GM12878 (cell line): ENCODE results near the gene MEGF6. TPM values are rescaled to one million over a fixed set of nuclear protein-coding genes. Genes with fewer than 3 reads are reported as not detected.

ENCODE experiments used
- ATAC-seq: fragments of 200-7000 bp; cut with Tn5 transposase; 3 replicates; pipeline ENCODE4 v1.9.1; 2020; ENCODE audit warnings: mild to moderate bottlenecking, moderate library complexity
- BruUV-seq: library from RNA; stranded (reverse); fragments of 400-500 nt; replicated peaks from 2 replicates; lab custom pipeline; 2021; lab: Mats Ljungman, UMichigan
- CTCF ChIA-PET: fragments of 300-600 bp; sonication (Branson Sonifier 250); formaldehyde crosslinking; extraction: SDS; loops from one replicate; lab custom pipeline; 2021; ENCODE audit warnings: inconsistent platforms; lab: Yijun Ruan, JAX
- POLR2A ChIA-PET: fragments of 350-600 bp; formaldehyde crosslinking; extraction: SDS; loops from one replicate; lab custom pipeline; 2021; ENCODE audit warnings: inconsistent platforms; lab: Charles Lee
- RAD21 ChIA-PET: fragments of 300-600 bp; sonication (Branson Sonifier 250); formaldehyde crosslinking; loops from one replicate; lab custom pipeline; 2023; ENCODE audit warnings: antibody characterized with exemption; ENCODE audit not compliant: unreplicated experiment; lab: Charles Lee
- SMC1A ChIA-PET: fragments of 300-600 bp; sonication (Branson Sonifier 250); formaldehyde crosslinking; loops from one replicate; lab custom pipeline; 2023; ENCODE audit not compliant: unreplicated experiment, uncharacterized antibody; lab: Charles Lee
- DNase-seq: peaks from one replicate; pipeline ENCODE4 v3.0.0-alpha.2; 2011; ENCODE audit warnings: low read depth, low spot score
- FAIRE-seq: peaks from 3 replicates; lab custom pipeline; 2011; peaks lifted over from hg19 to GRCh38; lab: Jason Lieb, UNC
- H2AFZ ChIP-seq: 2 replicates; pipeline ENCODE4 v1.6.0; 2011; ENCODE audit warnings: low read depth, low read length, control low read depth; ENCODE audit not compliant: control insufficient read depth
- H3K27ac ChIP-seq: 2 replicates; pipeline ENCODE4 v1.5.1; 2011; ENCODE audit warnings: control low read depth; ENCODE audit not compliant: control insufficient read depth, insufficient read depth
- H3K27me3 ChIP-seq, 2 experiments: replicated peaks in 1 of 2; 2 replicates each; pipeline versions ENCODE4 v1.6.0 to v1.6.1; 2011; ENCODE audit warnings: low read length in 1 of 2; ENCODE audit not compliant: control insufficient read depth in 2 of 2, insufficient read depth in 2 of 2
- H3K36me3 ChIP-seq, 2 experiments: 2 replicates each; pipeline ENCODE4 v1.5.1; 2011; ENCODE audit warnings: low read length in 1 of 2; ENCODE audit not compliant: control insufficient read depth in 2 of 2, insufficient read depth in 2 of 2
- H3K4me1 ChIP-seq: 2 replicates; pipeline ENCODE4 v1.6.1; 2011; ENCODE audit warnings: mild to moderate bottlenecking, low read length, moderate library complexity, mixed read lengths; ENCODE audit not compliant: control insufficient read depth, insufficient read depth
- H3K4me2 ChIP-seq: 2 replicates; pipeline ENCODE4 v1.6.0; 2011; ENCODE audit warnings: control low read depth; ENCODE audit not compliant: control insufficient read depth, insufficient read depth
- H3K4me3 ChIP-seq: fragments of 200-600 bp; sonication (generic); 2 replicates; pipeline ENCODE4 v1.5.1; 2016
- H3K79me2 ChIP-seq: 2 replicates; pipeline ENCODE4 v1.6.0; 2011; ENCODE audit warnings: low read length; ENCODE audit not compliant: control insufficient read depth, insufficient read depth
- H3K9ac ChIP-seq: 2 replicates; pipeline ENCODE4 v1.8.0; 2011; ENCODE audit warnings: low read length, control low read depth, mixed read lengths; ENCODE audit not compliant: control insufficient read depth, insufficient read depth
- H3K9me3 ChIP-seq: replicated peaks from 3 replicates; pipeline ENCODE4 v1.5.1; 2011; ENCODE audit warnings: mild to moderate bottlenecking, low read length; ENCODE audit not compliant: control insufficient read depth, insufficient read depth
- H4K20me1 ChIP-seq: 2 replicates; pipeline ENCODE4 v1.6.0; 2011; ENCODE audit not compliant: control insufficient read depth, insufficient read depth
- BCLAF1 ChIP-seq: fragments of 450-650 bp; IDR thresholded peaks from 2 replicates; pipeline ENCODE4 v1.6.1; 2017; ENCODE audit warnings: antibody characterized with exemption, mild to moderate bottlenecking, moderate library complexity
- FOXM1 ChIP-seq: IDR thresholded peaks from 2 replicates; pipeline ENCODE4 v1.6.1; 2012; ENCODE audit warnings: low read depth, mild to moderate bottlenecking, inconsistent platforms, low read length, moderate library complexity
- GATAD2B ChIP-seq: fragments of 450-650 bp; conservative IDR thresholded peaks from 2 replicates; pipeline ENCODE4 v1.6.1; 2017; ENCODE audit warnings: low read depth, mild to moderate bottlenecking, moderate library complexity
- HDGF ChIP-seq: fragments of 450-650 bp; IDR thresholded peaks from 2 replicates; pipeline ENCODE4 v1.6.1; 2016; ENCODE audit warnings: antibody characterized with exemption
- JUNB ChIP-seq: IDR thresholded peaks from 2 replicates; pipeline ENCODE4 v1.6.1; 2016; ENCODE audit warnings: antibody characterized with exemption, mild to moderate bottlenecking
- NFYB ChIP-seq: IDR thresholded peaks from 2 replicates; pipeline ENCODE4 v1.6.1; 2011; ENCODE audit warnings: low read depth, mild to moderate bottlenecking, low read length, improper control_type of control experiment, moderate library complexity; ENCODE audit not compliant: insufficient read depth
- NR2C1 ChIP-seq: fragments of 450-650 bp; IDR thresholded peaks from 2 replicates; pipeline ENCODE4 v1.6.1; 2017; ENCODE audit warnings: antibody characterized with exemption, mild to moderate bottlenecking, moderate library complexity
- POLR2AphosphoS5 ChIP-seq: IDR thresholded peaks from 2 replicates; pipeline ENCODE4 v1.6.1; 2011; ENCODE audit warnings: mild to moderate bottlenecking, low read length, inconsistent platforms
- RB1 ChIP-seq: fragments of 450-650 bp; formaldehyde crosslinking; IDR thresholded peaks from 2 replicates; pipeline ENCODE4 v1.6.1; 2017; ENCODE audit warnings: mild to moderate bottlenecking, borderline replicate concordance
- RBBP5 ChIP-seq: fragments of 200-600 bp; sonication (generic); conservative IDR thresholded peaks from 2 replicates; pipeline ENCODE4 v1.6.1; 2016
- RFX5 ChIP-seq: IDR thresholded peaks from 2 replicates; pipeline ENCODE4 v1.6.1; 2011; ENCODE audit warnings: low read depth, low read length, improper control_type of control experiment
- SIX5 ChIP-seq: IDR thresholded peaks from 2 replicates; pipeline ENCODE4 v1.6.1; 2011; ENCODE audit warnings: mild to moderate bottlenecking, low read depth, low read length, moderate library complexity; ENCODE audit not compliant: severe bottlenecking
- SPI1 ChIP-seq: IDR thresholded peaks from 2 replicates; pipeline ENCODE4 v1.6.1; 2011; ENCODE audit warnings: low read depth, mild to moderate bottlenecking, low read length, moderate library complexity, borderline replicate concordance; ENCODE audit not compliant: insufficient read depth
- ZNF207 ChIP-seq: fragments of 450-650 bp; IDR thresholded peaks from 2 replicates; pipeline ENCODE4 v1.6.1; 2014; ENCODE audit warnings: antibody characterized with exemption, mild to moderate bottlenecking, borderline replicate concordance
- ZNF687 ChIP-seq: fragments of 450-650 bp; IDR thresholded peaks from 2 replicates; pipeline ENCODE4 v1.6.1; 2017; ENCODE audit warnings: mild to moderate bottlenecking, moderate library complexity
- WGBS: methylation state at CpG from one replicate; pipeline ENCODE4 v1.1.6; 2016; ENCODE audit warnings: low lambda C conversion rate; ENCODE audit not compliant: insufficient replicate concordance, insufficient coverage; ENCODE audit errors: missing lambda C conversion rate; 5-methylcytosine and 5-hydroxymethylcytosine counted together
- in situ Hi-C: fragments of 300-500 bp; cut with MboI; formaldehyde crosslinking; loops from 9 replicates; pipeline ENCODE4 v1.14.3; 2018; ENCODE audit warnings: mixed read lengths
- intact Hi-C: fragments of 100-400 bp; cut with micrococcal nuclease; formaldehyde crosslinking; loops from one replicate; pipeline ENCODE4 v1.14.2; 2022; ENCODE audit not compliant: unreplicated experiment
- polyA plus RNA-seq, 11 experiments: library from polyadenylated mRNA; depleted of rRNA in 4 of 11; unstranded in 6 of 11; stranded (reverse) in 5 of 11; fragments of >200 nt; fragmentation: Nextera tagmentation in 4 of 11; fragmentation: Illumina TruSeq in 1 of 11; extraction: Ambion mirVana in 4 of 11; extraction: Trizol in 1 of 11; gene quantifications; 1 replicate in 1 of 11; 2 replicates in 10 of 11; pipeline versions ENCODE4 v1.2.1 to v1.2.3, GENCODE V29; 2011 to 2016; ENCODE audit warnings: inconsistent platforms in 2 of 11, missing spikeins in 2 of 11, low read depth in 1 of 11
- total RNA-seq, 4 experiments: library from RNA; depleted of rRNA in 3 of 4; stranded (reverse); fragments of >200 nt in 3 of 4; fragmentation: Illumina TruSeq in 1 of 4; extraction: Trizol in 1 of 4; gene quantifications; 2 replicates each; pipeline versions ENCODE4 v1.2.1 to v1.2.3, GENCODE V29; 2013 to 2021

The MEGF6 gene
- total and polyA plus RNA-seq, 10 of the 15 experiments (the other 5 are each of a cell fraction or from before 2014, with no cell fraction given): 0.03 to 0.41 TPM; not detected in 8

GRCh38 chr1:3624200-3625136 lies 13.2 kb upstream of the MEGF6 start, which contains the start of gene TPRG1L:
TPRG1L (plus strand) TSS chr1:3625015; CDS start chr1:3625073, 58 bp downstream.
- peak within 1 kb of the TSS; percentile 81 for H3K4me3 ChIP-seq
- H3K9ac ChIP-seq: peak within 1 kb of the TSS; percentile 66
- no peaks in the 10 kb centered on the region for H3K27me3 ChIP-seq
- no peaks in the 10 kb centered on the region for H3K9me3 ChIP-seq
- H3K27ac ChIP-seq: no peak within 1 kb of the TSS; the same call in 1 of the 2 replicates
- intact Hi-C loops: loop anchor here (2.0 kb wide), 1 partner anchor 26 kb away; the partner anchor contains the start of gene WRAP73
- ChIA-PET SMC1A (interaction anchor here (1.5 kb wide), 1 partner anchor 13 kb away, joined by 5 read pairs; no protein-coding TSS in a partner anchor), RAD21 (interaction anchor here (0.7 kb wide), 1 partner anchor 100 kb away, joined by 3 read pairs; no protein-coding TSS in a partner anchor), CTCF (no interaction called here), POLR2A (no interaction called here)
- H4K20me1 ChIP-seq: no peaks in the 10 kb centered on the region
- peaks cover 5% of the 10 kb centered on the region; the same call in 1 of the 2 replicates for H3K4me1 ChIP-seq
- peak within 1 kb of the TSS; percentile 88 for H2AFZ ChIP-seq
- ATAC-seq: peak; percentile 98
- H3K36me3 ChIP-seq: peaks cover 0 to 6% of the 10 kb centered on the region in 2 experiments; a peak in 3 of 4 replicates
- no TSS peak for BruUV-seq
- peak; percentile 31 for FAIRE-seq
- WGBS: 4% methylated on average over 86 of the region's 108 CpGs
- peak; percentile 74 for DNase-seq
- peak within 1 kb of the TSS; percentile 93 for H3K4me2 ChIP-seq
- no peaks in the 10 kb centered on the region for H3K79me2 ChIP-seq
- in situ Hi-C loops: loop anchor here (10.0 kb wide), 1 partner anchor 140 kb away; no protein-coding TSS in a partner anchor
- TF ChIP-seq SIX5 (no peak), RBBP5 (no peak), GATAD2B (peak; percentile 69; the same call in 1 of the 2 replicates), BCLAF1 (no peak), NFYB (peak; percentile 98), HDGF (peak; percentile 51; the same call in 1 of the 2 replicates), JUNB (no peak), RB1 (peak; percentile 50; the same call in 1 of the 2 replicates), ZNF207 (peak; percentile 45; the same call in 1 of the 2 replicates), ZNF687 (no peak), NR2C1 (peak; percentile 58), RFX5 (peak; percentile 4; the same call in 1 of the 2 replicates), FOXM1 (no peak), SPI1 (peak; percentile 68; the same call in 1 of the 2 replicates), POLR2AphosphoS5 (no peak)
